K562 (cell line): ENCODE measurements around the gene DRC3.

Experiments
- ZNF24 ChIP-seq: fragments of 450-650 bp; IDR thresholded peaks from 2 replicates; pipeline ENCODE4 v1.6.1; 2016
- ZNF436 ChIP-seq: fragments of 250-450, 450-650 bp; sonication (Bioruptor Pico); formaldehyde crosslinking; IDR thresholded peaks from 2 replicates; pipeline ENCODE4 v1.7.0; 2020; ENCODE audit warnings: mild to moderate bottlenecking

- TF ChIP-seq ZNF24, result no peak
- no peak for TF ChIP-seq ZNF436 (CRISPR knock-in tag)
These were observed 48.7 kb downstream of the DRC3 start for GRCh38 chr17:18021372-18021771.
